Smooth muscle cell (in vitro differentiated cells): Measurements from ENCODE around the gene MAP7D2. TPM values are rescaled to one million over a fixed set of nuclear protein-coding genes. Genes with fewer than 3 reads are reported as not detected.

Experiments
- DNase-seq: peaks from one replicate; lab custom pipeline; 2025; ENCODE audit not compliant: unreplicated experiment; lab: John Stamatoyannopoulos, UW
- H2AFZ ChIP-seq: fragments of 200-600 bp; sonication (generic); 2 replicates; pipeline ENCODE4 v1.6.0; 2016; ENCODE audit warnings: antibody characterized with exemption, low read depth, mild to moderate bottlenecking
- H3F3A ChIP-seq: fragments of 200-600 bp; sonication (generic); 2 replicates; pipeline ENCODE4 v1.6.0; 2017; ENCODE audit warnings: antibody characterized with exemption, low read depth
- H3K27ac ChIP-seq: fragments of 200-600 bp; sonication (generic); 2 replicates; pipeline ENCODE4 v1.5.1; 2016; ENCODE audit warnings: low read depth, mild to moderate bottlenecking
- H3K27me3 ChIP-seq: fragments of 200-600 bp; sonication (generic); 2 replicates; pipeline ENCODE4 v1.6.1; 2016; ENCODE audit warnings: low read depth, mild to moderate bottlenecking
- H3K36me3 ChIP-seq: fragments of 200-600 bp; sonication (generic); 2 replicates; pipeline ENCODE4 v1.5.1; 2016; ENCODE audit warnings: low read depth
- H3K4me1 ChIP-seq: fragments of 200-600 bp; sonication (generic); 2 replicates; pipeline ENCODE4 v1.5.1; 2016; ENCODE audit warnings: low read depth
- H3K4me2 ChIP-seq: fragments of 200-600 bp; sonication (generic); 2 replicates; pipeline ENCODE4 v1.6.0; 2016; ENCODE audit warnings: mild to moderate bottlenecking
- H3K4me3 ChIP-seq: fragments of 200-600 bp; sonication (generic); 2 replicates; pipeline ENCODE4 v1.5.1; 2016; ENCODE audit warnings: mild to moderate bottlenecking
- H3K79me2 ChIP-seq: fragments of 200-600 bp; sonication (generic); 2 replicates; pipeline ENCODE4 v1.6.0; 2016; ENCODE audit warnings: low read depth, mild to moderate bottlenecking
- H3K9ac ChIP-seq: fragments of 200-600 bp; sonication (generic); 2 replicates; pipeline ENCODE4 v1.6.0; 2016; ENCODE audit warnings: low read depth
- H3K9me3 ChIP-seq: fragments of 200-600 bp; sonication (generic); replicated peaks from 2 replicates; pipeline ENCODE4 v1.5.1; 2016; ENCODE audit warnings: low read depth
- H4K20me1 ChIP-seq: fragments of 200-600 bp; sonication (generic); 2 replicates; pipeline ENCODE4 v1.6.0; 2016; ENCODE audit warnings: low read depth
- WGBS: methylation state at CpG from one replicate; pipeline ENCODE4 v1.1.7; 2016; ENCODE audit warnings: low lambda C conversion rate; 5-methylcytosine and 5-hydroxymethylcytosine counted together
- polyA plus RNA-seq: library from polyadenylated mRNA; unstranded; fragments of >200 nt; fragmentation: Nextera tagmentation; extraction: Ambion mirVana; gene quantifications from 2 replicates; pipeline ENCODE4 v1.2.1, GENCODE V29; 2016
- total RNA-seq: library from RNA; depleted of rRNA; stranded (reverse); fragments of >200 nt; gene quantifications from 2 replicates; pipeline ENCODE4 v1.2.3, GENCODE V29; 2014
- TF ChIP-seq, protein P1 (sequence below): fragments of 200-600 bp; sonication (generic); IDR thresholded peaks from 2 replicates; pipeline ENCODE4 v1.5.1; 2017; ENCODE audit warnings: borderline replicate concordance, mild to moderate bottlenecking, antibody characterized with exemption; ENCODE audit not compliant: insufficient read depth, poor library complexity, severe bottlenecking

Gene MAP7D2
- total and polyA plus RNA-seq, 2 experiments from 2014 or later, result 0.18 TPM; not detected in 1

GRCh38 chrX:19986531-19986930 is 130.2 kb downstream of the MAP7D2 start:
- Histone ChIP-seq H3K27me3 (no peaks in the 10 kb centered on the region), H3K4me2 (no peak overlapping the region), H3K4me3 (no peak overlapping the region), H3K4me1 (no peaks in the 10 kb centered on the region), H3K9me3 (no peaks in the 10 kb centered on the region), H3K36me3 (no peaks in the 10 kb centered on the region), H3F3A (no peaks in the 10 kb centered on the region), H2AFZ (no peak overlapping the region), H3K79me2 (peaks cover 3% of the 10 kb centered on the region), H4K20me1 (no peaks in the 10 kb centered on the region), H3K27ac (no peak overlapping the region), H3K9ac (no peak overlapping the region)
- no peak for DNase-seq
- WGBS, result 73% methylated on average over 3 of the region's 3 CpGs
- TF ChIP-seq, protein P1, sequence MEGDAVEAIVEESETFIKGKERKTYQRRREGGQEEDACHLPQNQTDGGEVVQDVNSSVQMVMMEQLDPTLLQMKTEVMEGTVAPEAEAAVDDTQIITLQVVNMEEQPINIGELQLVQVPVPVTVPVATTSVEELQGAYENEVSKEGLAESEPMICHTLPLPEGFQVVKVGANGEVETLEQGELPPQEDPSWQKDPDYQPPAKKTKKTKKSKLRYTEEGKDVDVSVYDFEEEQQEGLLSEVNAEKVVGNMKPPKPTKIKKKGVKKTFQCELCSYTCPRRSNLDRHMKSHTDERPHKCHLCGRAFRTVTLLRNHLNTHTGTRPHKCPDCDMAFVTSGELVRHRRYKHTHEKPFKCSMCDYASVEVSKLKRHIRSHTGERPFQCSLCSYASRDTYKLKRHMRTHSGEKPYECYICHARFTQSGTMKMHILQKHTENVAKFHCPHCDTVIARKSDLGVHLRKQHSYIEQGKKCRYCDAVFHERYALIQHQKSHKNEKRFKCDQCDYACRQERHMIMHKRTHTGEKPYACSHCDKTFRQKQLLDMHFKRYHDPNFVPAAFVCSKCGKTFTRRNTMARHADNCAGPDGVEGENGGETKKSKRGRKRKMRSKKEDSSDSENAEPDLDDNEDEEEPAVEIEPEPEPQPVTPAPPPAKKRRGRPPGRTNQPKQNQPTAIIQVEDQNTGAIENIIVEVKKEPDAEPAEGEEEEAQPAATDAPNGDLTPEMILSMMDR, result no peak

GRCh38 chrX:19981947-19982346 is 134.8 kb downstream of the MAP7D2 start:
- no peak overlapping the region for H3K27ac ChIP-seq
- no peak overlapping the region for H3K9ac ChIP-seq
- no peaks in the 10 kb centered on the region for H4K20me1 ChIP-seq
- H3K79me2 ChIP-seq, result no peaks in the 10 kb centered on the region
- H3F3A ChIP-seq, result no peaks in the 10 kb centered on the region
- peaks cover 5% of the 10 kb centered on the region for H3K9me3 ChIP-seq
- WGBS, result 48% methylated on average over 2 of the region's 2 CpGs
- no peak overlapping the region for H3K4me2 ChIP-seq
- no peaks in the 10 kb centered on the region for H3K27me3 ChIP-seq
- no peaks in the 10 kb centered on the region for H3K4me1 ChIP-seq
- no peak overlapping the region for H2AFZ ChIP-seq
- H3K4me3 ChIP-seq, result no peak overlapping the region
- TF ChIP-seq, protein P1, result no peak
- DNase-seq, result no peak
- no peaks in the 10 kb centered on the region for H3K36me3 ChIP-seq

- H3K4me1 ChIP-seq, result no peaks in the 10 kb centered on the region
- no peak for DNase-seq
- H3K36me3 ChIP-seq, result no peaks in the 10 kb centered on the region
- H3K27me3 ChIP-seq, result no peaks in the 10 kb centered on the region
- H3F3A ChIP-seq, result no peaks in the 10 kb centered on the region
- no peak overlapping the region for H3K27ac ChIP-seq
- TF ChIP-seq, protein P1, result no peak
- H3K4me3 ChIP-seq, result no peak overlapping the region
- peaks cover 5% of the 10 kb centered on the region for H3K9me3 ChIP-seq
- H3K79me2 ChIP-seq, result no peaks in the 10 kb centered on the region
- H4K20me1 ChIP-seq, result no peaks in the 10 kb centered on the region
- no peak overlapping the region for H2AFZ ChIP-seq
- H3K4me2 ChIP-seq, result no peak overlapping the region
- no peak overlapping the region for H3K9ac ChIP-seq
Measured at GRCh38 chrX:19975845-19976244, 140.9 kb downstream of the MAP7D2 start.

GRCh38 chrX:19972984-19973383 is 143.7 kb downstream of the MAP7D2 start:
- Histone ChIP-seq H3K27me3 (no peaks in the 10 kb centered on the region), H3F3A (no peaks in the 10 kb centered on the region), H2AFZ (no peak overlapping the region), H3K36me3 (no peaks in the 10 kb centered on the region), H3K4me3 (no peak overlapping the region), H3K9ac (no peak overlapping the region), H3K27ac (no peak overlapping the region), H3K4me1 (no peaks in the 10 kb centered on the region), H3K79me2 (no peaks in the 10 kb centered on the region), H4K20me1 (no peaks in the 10 kb centered on the region), H3K4me2 (no peak overlapping the region), H3K9me3 (peaks cover under 1% of the 10 kb centered on the region)
- TF ChIP-seq, protein P1, result no peak
- DNase-seq, result no peak
